H9 (cell line): ENCODE data around the gene CCDC187. TPM values are rescaled to one million over a fixed set of nuclear protein-coding genes. Genes with fewer than 3 reads are reported as not detected.

Experiments used
- DNase-seq: peaks from one replicate; pipeline ENCODE4 v3.0.0-alpha.2; 2017
- H2AFZ ChIP-seq: one replicate; pipeline ENCODE4 v1.6.1; 2013; ENCODE audit warnings: mild to moderate bottlenecking, low read length, control low read depth, moderate library complexity
- H2AK5ac ChIP-seq: 2 replicates; pipeline ENCODE4 v1.6.1; 2013; ENCODE audit warnings: low read length, control low read depth, mixed read lengths; ENCODE audit not compliant: insufficient read length
- H2BK120ac ChIP-seq: one replicate; pipeline ENCODE4 v1.6.1; 2013; ENCODE audit warnings: low read depth, mild to moderate bottlenecking, low read length, control low read depth, inconsistent platforms; ENCODE audit not compliant: poor library complexity, severe bottlenecking
- H2BK12ac ChIP-seq: 2 replicates; pipeline ENCODE4 v1.6.1; 2013; ENCODE audit warnings: low read length, control low read depth, mixed read lengths, low read depth; ENCODE audit not compliant: insufficient read length
- H2BK15ac ChIP-seq: 2 replicates; pipeline ENCODE4 v1.6.1; 2013; ENCODE audit warnings: low read depth, low read length, control low read depth
- H2BK20ac ChIP-seq: one replicate; pipeline ENCODE4 v1.6.1; 2013; ENCODE audit warnings: low read depth, mild to moderate bottlenecking, low read length, control low read depth, inconsistent platforms; ENCODE audit not compliant: poor library complexity, severe bottlenecking
- H2BK5ac ChIP-seq: 2 replicates; pipeline ENCODE4 v1.6.1; 2013; ENCODE audit warnings: low read length, control low read depth, mixed read lengths; ENCODE audit not compliant: insufficient read length
- H3K14ac ChIP-seq: 2 replicates; pipeline ENCODE4 v1.6.1; 2013; ENCODE audit warnings: low read length, control low read depth; ENCODE audit not compliant: insufficient read depth
- H3K18ac ChIP-seq: 2 replicates; pipeline ENCODE4 v1.6.1; 2013; ENCODE audit warnings: low read depth, mild to moderate bottlenecking, mixed read lengths, low read length, control low read depth; ENCODE audit not compliant: insufficient read length
- H3K23ac ChIP-seq: 2 replicates; pipeline ENCODE4 v1.6.1; 2013; ENCODE audit warnings: low read length, control low read depth, mixed read lengths, low read depth; ENCODE audit not compliant: insufficient read length
- H3K23me2 ChIP-seq: 2 replicates; pipeline ENCODE4 v1.6.1; 2013; ENCODE audit warnings: low read depth, mild to moderate bottlenecking, mixed read lengths, low read length, control low read depth; ENCODE audit not compliant: insufficient read length, poor library complexity, severe bottlenecking
- H3K27ac ChIP-seq: 2 replicates; pipeline ENCODE4 v1.5.1; 2013; ENCODE audit warnings: low read length, control low read depth, mixed read lengths, low read depth; ENCODE audit not compliant: insufficient read length
- H3K27me3 ChIP-seq: 2 replicates; pipeline ENCODE4 v1.6.1; 2013; ENCODE audit warnings: low read length, control low read depth, inconsistent platforms; ENCODE audit not compliant: insufficient read depth
- H3K4ac ChIP-seq: 2 replicates; pipeline ENCODE4 v1.6.1; 2013; ENCODE audit warnings: low read depth, mild to moderate bottlenecking, control low read depth, inconsistent platforms, low read length, moderate library complexity
- H3K4me1 ChIP-seq: 2 replicates; pipeline ENCODE4 v1.6.1; 2013; ENCODE audit warnings: low read length, control low read depth, inconsistent platforms; ENCODE audit not compliant: insufficient read depth
- H3K4me2 ChIP-seq: 2 replicates; pipeline ENCODE4 v1.6.1; 2013; ENCODE audit warnings: low read length, control low read depth, mixed read lengths; ENCODE audit not compliant: insufficient read length, insufficient read depth
- H3K56ac ChIP-seq: 2 replicates; pipeline ENCODE4 v1.6.1; 2013; ENCODE audit warnings: low read depth, mild to moderate bottlenecking, mixed read lengths, low read length, control low read depth; ENCODE audit not compliant: insufficient read length
- H3K79me1 ChIP-seq: 2 replicates; pipeline ENCODE4 v1.6.1; 2013; ENCODE audit warnings: low read depth, mild to moderate bottlenecking, moderate library complexity, low read length, control low read depth, inconsistent platforms; ENCODE audit not compliant: insufficient read depth, poor library complexity, severe bottlenecking
- H3K79me2 ChIP-seq: 2 replicates; pipeline ENCODE4 v1.6.1; 2013; ENCODE audit warnings: low read length, control low read depth, inconsistent platforms; ENCODE audit not compliant: insufficient read depth
- H3K9ac ChIP-seq: 2 replicates; pipeline ENCODE4 v1.6.1; 2013; ENCODE audit warnings: low read length, control low read depth, mixed read lengths; ENCODE audit not compliant: insufficient read length; ENCODE audit errors: extremely low read depth
- H3K9me3 ChIP-seq: one replicate; pipeline ENCODE4 v1.6.1; 2013; ENCODE audit warnings: low read depth, low read length, inconsistent platforms; ENCODE audit not compliant: control insufficient read depth
- H3T11ph ChIP-seq: one replicate; pipeline ENCODE4 v1.6.1; 2013; ENCODE audit warnings: mild to moderate bottlenecking, low read length, control low read depth, inconsistent platforms
- H4K20me1 ChIP-seq: one replicate; pipeline ENCODE4 v1.6.1; 2013; ENCODE audit not compliant: control insufficient read depth, insufficient read length, insufficient read depth
- H4K5ac ChIP-seq: 2 replicates; pipeline ENCODE4 v1.6.1; 2013; ENCODE audit warnings: low read depth, mild to moderate bottlenecking, mixed read lengths, low read length, control low read depth; ENCODE audit not compliant: insufficient read length
- H4K8ac ChIP-seq: replicated peaks from 2 replicates; pipeline ENCODE4 v1.6.1; 2013; ENCODE audit warnings: low read length, control low read depth, mixed read lengths, low read depth; ENCODE audit not compliant: insufficient read length
- H4K91ac ChIP-seq: 2 replicates; pipeline ENCODE4 v1.6.1; 2013; ENCODE audit warnings: low read depth, mild to moderate bottlenecking, moderate library complexity, mixed read lengths, low read length, control low read depth; ENCODE audit not compliant: insufficient read length
- H3K27ac Mint-ChIP-seq, 3 experiments: 2 replicates in 2 of 3; 3 replicates in 1 of 3; pipeline ENCODE4 v1.8.0; 2020 to 2021; ENCODE audit warnings: mixed read lengths in 3 of 3, mild to moderate bottlenecking in 1 of 3, moderate library complexity in 1 of 3
- H3K27me3 Mint-ChIP-seq: 2 replicates; pipeline ENCODE4 v1.8.0; 2021; ENCODE audit warnings: low read depth, mild to moderate bottlenecking, moderate library complexity, mixed read lengths
- H3K36me3 Mint-ChIP-seq, 3 experiments: 2 replicates in 2 of 3; 3 replicates in 1 of 3; pipeline ENCODE4 v1.8.0; 2020 to 2021; ENCODE audit warnings: low read depth in 3 of 3, mixed read lengths in 3 of 3; ENCODE audit not compliant: insufficient read depth in 1 of 3
- H3K4me1 Mint-ChIP-seq, 2 experiments: 2 replicates each; pipeline ENCODE4 v1.8.0; 2020; ENCODE audit warnings: mixed read lengths in 2 of 2
- H3K4me3 Mint-ChIP-seq, 2 experiments: 2 replicates in 1 of 2; 3 replicates in 1 of 2; pipeline ENCODE4 v1.8.0; 2020 to 2021; ENCODE audit warnings: mild to moderate bottlenecking in 2 of 2, mixed read lengths in 2 of 2, moderate library complexity in 1 of 2
- H3K9me3 Mint-ChIP-seq, 2 experiments: 2 replicates in 1 of 2; 3 replicates in 1 of 2; pipeline ENCODE4 v1.8.0; 2020; ENCODE audit warnings: mild to moderate bottlenecking in 2 of 2, mixed read lengths in 2 of 2, moderate library complexity in 1 of 2
- WGBS: extraction: QIAGEN DNeasy Blood & Tissue Kit; methylation state at CpG from one replicate; pipeline ENCODE4 v1.1.7; 2013; ENCODE audit warnings: missing lambda C conversion rate, low lambda C conversion rate, mixed read lengths; ENCODE audit not compliant: insufficient read length; ENCODE audit errors: extremely low coverage; 5-methylcytosine and 5-hydroxymethylcytosine counted together
- total RNA-seq: library from RNA; stranded (reverse); gene quantifications from 2 replicates; pipeline ENCODE4 v1.2.1, GENCODE V29; 2021
- TF ChIP-seq, protein P1 (sequence below): fragments of 200-600 bp; sonication (generic); conservative IDR thresholded peaks from 3 replicates; pipeline ENCODE4 v1.8.0; 2021; ENCODE audit warnings: antibody characterized with exemption, mild to moderate bottlenecking

Gene CCDC187
- total RNA-seq, 1 experiment from 2014 or later, result 0.07 TPM

DNA sequence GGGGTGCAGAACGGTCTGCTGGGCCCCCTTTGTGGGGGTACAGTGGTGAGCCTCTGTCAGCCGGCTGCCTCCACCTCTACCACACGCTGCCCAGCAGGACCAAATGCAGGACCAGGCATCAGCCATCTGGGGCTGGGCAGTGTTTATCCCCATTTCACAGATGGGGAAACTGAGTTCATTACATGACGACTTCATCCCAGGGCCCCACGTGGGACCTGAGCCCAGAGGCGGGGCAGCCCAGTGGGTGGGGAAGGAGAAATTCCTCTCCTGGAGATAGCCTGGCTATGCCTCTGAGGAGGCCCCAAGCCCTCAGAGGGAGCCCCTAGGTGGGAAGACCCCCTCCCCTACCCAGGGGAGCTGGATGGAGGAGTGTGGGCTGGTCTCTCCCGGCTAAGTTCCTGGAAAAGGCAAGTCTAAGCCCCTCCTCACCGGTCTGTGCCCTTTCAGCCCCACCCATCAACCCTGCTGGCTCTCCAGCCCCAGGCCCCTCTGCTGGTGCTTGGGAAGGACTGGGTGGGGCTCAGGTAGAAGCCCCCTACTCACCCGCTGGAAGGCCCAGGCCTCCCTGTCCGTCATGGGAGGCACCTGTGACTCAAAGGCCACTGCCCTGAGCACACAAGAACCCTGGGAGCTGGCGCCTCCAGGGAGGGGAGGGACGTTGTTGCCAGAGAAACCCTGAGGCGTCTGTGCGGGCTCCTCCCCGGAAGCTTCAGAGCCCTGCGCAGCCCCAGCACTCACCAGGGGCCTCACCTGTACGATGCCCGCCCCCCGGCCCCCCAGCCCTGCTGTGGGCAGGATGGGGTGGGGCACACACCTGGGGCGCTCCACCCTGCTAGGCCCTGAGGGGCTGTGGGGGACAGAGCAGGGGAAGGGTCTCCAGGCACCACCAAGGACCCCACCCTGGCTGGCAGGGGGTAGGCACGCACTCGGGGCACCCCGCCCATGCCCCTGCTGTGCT is 7.4 kb upstream of the CCDC187 start:
- Histone ChIP-seq H4K8ac (no peak overlapping the region), H3K56ac (no peak overlapping the region), H3K23me2 (no peaks in the 10 kb centered on the region), H3K27ac (no peak overlapping the region), H3K23ac (no peak overlapping the region), H2BK12ac (no peak overlapping the region), H2BK120ac (no peak overlapping the region), H3K79me1 (no peaks in the 10 kb centered on the region), H2BK5ac (no peak overlapping the region), H3K9me3 (no peaks in the 10 kb centered on the region), H3K27me3 (no peaks in the 10 kb centered on the region), H2AFZ (no peak overlapping the region), H2BK15ac (no peak overlapping the region), H2BK20ac (no peak overlapping the region), H2AK5ac (no peak overlapping the region), H3K4me1 (no peaks in the 10 kb centered on the region), H3K9ac (no peak overlapping the region), H3K4me2 (no peak overlapping the region), H4K91ac (no peak overlapping the region), H3K4ac (no peak overlapping the region), H3K18ac (no peak overlapping the region), H3K79me2 (no peaks in the 10 kb centered on the region), H3K14ac (no peak overlapping the region), H4K20me1 (no peaks in the 10 kb centered on the region), H4K5ac (no peak overlapping the region), H3T11ph (no peak overlapping the region)
- Mint-ChIP-seq H3K4me1 (no peaks in the 10 kb centered on the region), H3K27me3 (peaks cover 5% of the 10 kb centered on the region; the same call in 1 of the 2 replicates), H3K36me3 (peaks cover 5 to 18% (median 5%) of the 10 kb centered on the region in 3 experiments; a peak in 6 of 7 replicates), H3K4me3 (no peak overlapping the region), H3K9me3 (peaks cover 12% of the 10 kb centered on the region in 2 experiments), H3K27ac (no peak overlapping the region)
- no peak for DNase-seq
- WGBS, result no CpG with 5 or more reads among the region's 23 CpGs
- TF ChIP-seq, protein P1, sequence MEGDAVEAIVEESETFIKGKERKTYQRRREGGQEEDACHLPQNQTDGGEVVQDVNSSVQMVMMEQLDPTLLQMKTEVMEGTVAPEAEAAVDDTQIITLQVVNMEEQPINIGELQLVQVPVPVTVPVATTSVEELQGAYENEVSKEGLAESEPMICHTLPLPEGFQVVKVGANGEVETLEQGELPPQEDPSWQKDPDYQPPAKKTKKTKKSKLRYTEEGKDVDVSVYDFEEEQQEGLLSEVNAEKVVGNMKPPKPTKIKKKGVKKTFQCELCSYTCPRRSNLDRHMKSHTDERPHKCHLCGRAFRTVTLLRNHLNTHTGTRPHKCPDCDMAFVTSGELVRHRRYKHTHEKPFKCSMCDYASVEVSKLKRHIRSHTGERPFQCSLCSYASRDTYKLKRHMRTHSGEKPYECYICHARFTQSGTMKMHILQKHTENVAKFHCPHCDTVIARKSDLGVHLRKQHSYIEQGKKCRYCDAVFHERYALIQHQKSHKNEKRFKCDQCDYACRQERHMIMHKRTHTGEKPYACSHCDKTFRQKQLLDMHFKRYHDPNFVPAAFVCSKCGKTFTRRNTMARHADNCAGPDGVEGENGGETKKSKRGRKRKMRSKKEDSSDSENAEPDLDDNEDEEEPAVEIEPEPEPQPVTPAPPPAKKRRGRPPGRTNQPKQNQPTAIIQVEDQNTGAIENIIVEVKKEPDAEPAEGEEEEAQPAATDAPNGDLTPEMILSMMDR, result no peak
